ENCODE data around the gene EHMT1. TPM values are rescaled to one million over a fixed set of nuclear protein-coding genes. Genes with fewer than 3 reads are reported as not detected.
A peak's percentile ranks its signal among the peaks of the same experiment; 100 is the strongest.

The EHMT1 gene
- total and polyA plus RNA-seq, 10 of the 15 experiments (the other 5 are each of a cell fraction or from before 2014, with no cell fraction given), result 2.9 to 100 (median 48.1) TPM

GRCh38 chr9:137772281-137772873 lies 153.6 kb downstream of the EHMT1 start:
- DNase-seq (ENCODE audit: low read depth, low spot score) (no peak), FAIRE-seq (no peak), ATAC-seq (peak; percentile 57)
- no peaks in the 10 kb centered on the region; the same call in 1 of the 3 replicates for H3K9me3 ChIP-seq (replicated peaks; ENCODE audit: control insufficient read depth, insufficient read depth, low read length)
- intact Hi-C loops (cut with micrococcal nuclease; ENCODE audit: unreplicated experiment) (no loop called here), in situ Hi-C loops (cut with MboI) (no loop called here)
- no peaks in the 10 kb centered on the region; the same call in 1 of the 2 replicates for H3K79me2 ChIP-seq (ENCODE audit: control insufficient read depth, insufficient read depth, low read length)
- no peak overlapping the region for H3K4me2 ChIP-seq (ENCODE audit: control insufficient read depth, insufficient read depth)
- BruUV-seq (replicated peaks), result no TSS peak
- 87% methylated on average over 12 of the region's 12 CpGs for WGBS (ENCODE audit: insufficient coverage, insufficient replicate concordance, low lambda C conversion rate, missing lambda C conversion rate)
- ChIA-PET RAD21 (ENCODE audit: unreplicated experiment) (interaction anchor here (0.9 to 4.4 kb wide), 2 partner anchors 94 to 99 kb away, joined by 3 to 29 read pairs; no protein-coding TSS in a partner anchor), POLR2A (no interaction called here), CTCF (interaction anchor here (0.7 to 2.1 kb wide), 7 partner anchors 10 to 103 kb away, joined by 3 to 18 read pairs (median 3); no protein-coding TSS in a partner anchor), SMC1A (ENCODE audit: uncharacterized antibody, unreplicated experiment) (interaction anchor here (1.1 to 2.3 kb wide), 2 partner anchors 99 to 101 kb away, joined by 3 to 14 read pairs; no protein-coding TSS in a partner anchor)
- H2AFZ ChIP-seq (ENCODE audit: control insufficient read depth, low read depth, low read length), result no peak overlapping the region
- H4K20me1 ChIP-seq (ENCODE audit: control insufficient read depth, insufficient read depth), result no peaks in the 10 kb centered on the region
- H3K9ac ChIP-seq (ENCODE audit: control insufficient read depth, insufficient read depth, low read length), result no peak overlapping the region
- peaks cover 25 to 35% of the 10 kb centered on the region in 2 experiments for H3K36me3 ChIP-seq (ENCODE audit: control insufficient read depth in 2 of 2, insufficient read depth in 2 of 2, low read length in 1 of 2)
- TF ChIP-seq, protein P1, sequence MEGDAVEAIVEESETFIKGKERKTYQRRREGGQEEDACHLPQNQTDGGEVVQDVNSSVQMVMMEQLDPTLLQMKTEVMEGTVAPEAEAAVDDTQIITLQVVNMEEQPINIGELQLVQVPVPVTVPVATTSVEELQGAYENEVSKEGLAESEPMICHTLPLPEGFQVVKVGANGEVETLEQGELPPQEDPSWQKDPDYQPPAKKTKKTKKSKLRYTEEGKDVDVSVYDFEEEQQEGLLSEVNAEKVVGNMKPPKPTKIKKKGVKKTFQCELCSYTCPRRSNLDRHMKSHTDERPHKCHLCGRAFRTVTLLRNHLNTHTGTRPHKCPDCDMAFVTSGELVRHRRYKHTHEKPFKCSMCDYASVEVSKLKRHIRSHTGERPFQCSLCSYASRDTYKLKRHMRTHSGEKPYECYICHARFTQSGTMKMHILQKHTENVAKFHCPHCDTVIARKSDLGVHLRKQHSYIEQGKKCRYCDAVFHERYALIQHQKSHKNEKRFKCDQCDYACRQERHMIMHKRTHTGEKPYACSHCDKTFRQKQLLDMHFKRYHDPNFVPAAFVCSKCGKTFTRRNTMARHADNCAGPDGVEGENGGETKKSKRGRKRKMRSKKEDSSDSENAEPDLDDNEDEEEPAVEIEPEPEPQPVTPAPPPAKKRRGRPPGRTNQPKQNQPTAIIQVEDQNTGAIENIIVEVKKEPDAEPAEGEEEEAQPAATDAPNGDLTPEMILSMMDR (IDR thresholded peaks at IDR 0.05 in 2 of 3, conservative IDR thresholded peaks at IDR 0.05 in 1 of 3; ENCODE audit: control insufficient read depth in 2 of 3, extremely low read depth in 1 of 3, insufficient read depth in 1 of 3, low read depth in 3 of 3, low read length in 3 of 3), result peak; percentile 10 to 45 (median 22); a peak in 2 of 6 replicates
- peak; percentile 46; the same call in 1 of the 2 replicates for TF ChIP-seq SMC3 (IDR thresholded peaks at IDR 0.05; ENCODE audit: borderline replicate concordance, low read length)
- peak; percentile 60 for TF ChIP-seq RAD21 (IDR thresholded peaks at IDR 0.05; ENCODE audit: insufficient read depth, low read depth, low read length)
- no peak for TF ChIP-seq SMARCA5 (IDR thresholded peaks at IDR 0.05)
- no peaks in the 10 kb centered on the region for H3K4me1 ChIP-seq (ENCODE audit: control insufficient read depth, insufficient read depth, low read length)
- no peaks in the 10 kb centered on the region for H3K27me3 ChIP-seq (replicated peaks in 1 of 2; ENCODE audit: control insufficient read depth in 2 of 2, insufficient read depth in 2 of 2, low read length in 1 of 2)
- no peak overlapping the region for H3K27ac ChIP-seq (ENCODE audit: control insufficient read depth, insufficient read depth)
- no peak overlapping the region for H3K4me3 ChIP-seq

Measured in GM12878 (cell line).